ENCODE results near the gene PLEKHG5. TPM values are rescaled to one million over a fixed set of nuclear protein-coding genes. Genes with fewer than 3 reads are reported as not detected.

The PLEKHG5 gene
- total and polyA plus RNA-seq, 11 donors: 7.2 to 20.2 (median 15.2) TPM

- DNase-seq (no peak), ATAC-seq (no peak)
- no peaks in the 10 kb centered on the region for H3K9me3 ChIP-seq
- 72 to 84% (median 82%) methylated on average over 7 to 9 of the region's 9 CpGs for WGBS, 4 donors
- no peaks in the 10 kb centered on the region for H3K36me3 ChIP-seq
- peaks cover 0 to 31% (median 4%) of the 10 kb centered on the region in 9 donors for H3K27me3 ChIP-seq
- intact Hi-C loops (cut with DNase I): loop anchor here in 9 of 10 donors (5.0 to 10.0 kb wide), 6 partner anchors 33 to 158 kb away; partner anchors contain the start of genes NOL9 (in 2 of the 9) and TAS1R1 (in 1 of the 9)
- peak overlapping the region in 2 of 12 donors; percentile 64 to 86 for H3K27ac ChIP-seq
- peak overlapping the region in 1 of 12 donors; percentile 69 for H3K4me3 ChIP-seq
- peaks cover 3 to 76% (median 50%) of the 10 kb centered on the region in 12 donors for H3K4me1 ChIP-seq
- TF ChIP-seq CTCF (IDR thresholded peaks at IDR 0.05): no peak
- TF ChIP-seq POLR2A (IDR thresholded peaks at IDR 0.05): no peak
These were observed 2.1 kb downstream of the PLEKHG5 start for GRCh38 chr1:6489383-6489765.

- H3K27me3 ChIP-seq: peaks cover 0 to 31% (median 4%) of the 10 kb centered on the region in 9 donors
- ATAC-seq (no peak), DNase-seq (peak in 1 of 5 donors; percentile 43)
- intact Hi-C loops (cut with DNase I): loop anchor here in 9 of 10 donors (5.0 to 10.0 kb wide), 6 partner anchors 34 to 159 kb away; partner anchors contain the start of genes NOL9 (in 2 of the 9) and TAS1R1 (in 1 of the 9)
- no peak overlapping the region for H3K4me3 ChIP-seq
- H3K9me3 ChIP-seq: no peaks in the 10 kb centered on the region
- peaks cover 3 to 74% (median 50%) of the 10 kb centered on the region in 12 donors for H3K4me1 ChIP-seq
- TF ChIP-seq CTCF (IDR thresholded peaks at IDR 0.05) (no peak), POLR2A (IDR thresholded peaks at IDR 0.05) (no peak)
- no peaks in the 10 kb centered on the region for H3K36me3 ChIP-seq
- H3K27ac ChIP-seq: peak overlapping the region in 1 of 12 donors; percentile 64
- WGBS, 4 donors: 63 to 81% (median 75%) methylated on average over 9 to 13 of the region's 13 CpGs
These were observed 2.7 kb downstream of the PLEKHG5 start for GRCh38 chr1:6488602-6489382.

- Histone ChIP-seq H3K36me3 (no peaks in the 10 kb centered on the region), H3K4me3 (no peak overlapping the region), H3K4me1 (peaks cover 2 to 67% (median 47%) of the 10 kb centered on the region in 12 donors), H3K27me3 (peaks cover 0 to 34% (median 4%) of the 10 kb centered on the region in 9 donors), H3K27ac (no peak overlapping the region), H3K9me3 (no peaks in the 10 kb centered on the region)
- ATAC-seq (no peak), DNase-seq (no peak)
- TF ChIP-seq CTCF (IDR thresholded peaks at IDR 0.05): no peak
- TF ChIP-seq POLR2A (IDR thresholded peaks at IDR 0.05): no peak
- WGBS, 4 donors: 79 to 86% (median 81%) methylated on average over 13 to 14 of the region's 14 CpGs
- intact Hi-C loops (cut with DNase I): loop anchor here (2.0 to 10.0 kb wide), 9 partner anchors 34 to 159 kb away; partner anchors contain the start of genes NOL9 (in 4 of the 10) and TAS1R1 (in 3 of the 10)
These were observed 3.5 kb downstream of the PLEKHG5 start for GRCh38 chr1:6487804-6488484.

All from heart left ventricle (tissue), 16 donors.